ENCODE data around the gene AHI1.

The AHI1 gene

DNA sequence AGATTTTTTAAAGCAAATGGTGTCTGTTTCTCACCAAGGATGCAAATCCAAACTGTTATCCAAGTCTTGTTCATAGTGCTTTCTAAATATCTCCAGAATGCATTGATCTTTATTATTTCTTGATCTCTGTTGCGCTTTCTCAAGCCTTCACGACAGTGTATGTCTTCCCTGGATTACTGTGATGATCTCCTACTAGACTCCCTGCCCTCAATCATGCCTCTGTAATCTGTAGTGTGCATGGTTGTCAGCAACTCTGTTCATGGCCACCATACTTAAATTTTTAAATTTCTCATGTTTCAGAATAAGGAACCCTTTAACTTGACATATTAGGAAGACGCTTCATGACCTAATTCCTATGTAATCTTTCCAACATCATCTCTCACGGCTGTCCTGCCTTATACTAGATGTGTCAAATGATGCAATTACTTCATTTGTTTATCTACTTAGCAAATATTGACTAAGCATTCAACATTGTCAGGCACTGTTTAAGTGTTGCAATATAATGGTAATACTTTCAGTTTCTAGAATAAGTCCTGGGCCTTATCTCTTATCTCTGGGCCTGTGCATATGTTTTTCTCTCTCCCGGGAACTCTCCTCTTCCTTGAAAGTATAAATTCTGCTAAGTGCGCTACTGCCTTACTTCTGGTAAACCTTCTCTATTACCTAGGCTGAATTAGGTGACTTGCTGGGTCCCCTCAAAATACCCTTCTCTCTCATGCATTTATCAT is 25.6 kb upstream of the AHI1 start:
- no peak for DNase-seq
- Mint-ChIP-seq H3K36me3 (ENCODE audit: low read depth) (no peaks in the 10 kb centered on the region), H3K4me3 (no peak overlapping the region), H3K9me3 (peaks cover 5% of the 10 kb centered on the region), H3K27me3 (no peaks in the 10 kb centered on the region), H3K4me1 (peaks cover 4% of the 10 kb centered on the region), H3K27ac (no peak overlapping the region)
- ATAC-seq: no peak

DNA sequence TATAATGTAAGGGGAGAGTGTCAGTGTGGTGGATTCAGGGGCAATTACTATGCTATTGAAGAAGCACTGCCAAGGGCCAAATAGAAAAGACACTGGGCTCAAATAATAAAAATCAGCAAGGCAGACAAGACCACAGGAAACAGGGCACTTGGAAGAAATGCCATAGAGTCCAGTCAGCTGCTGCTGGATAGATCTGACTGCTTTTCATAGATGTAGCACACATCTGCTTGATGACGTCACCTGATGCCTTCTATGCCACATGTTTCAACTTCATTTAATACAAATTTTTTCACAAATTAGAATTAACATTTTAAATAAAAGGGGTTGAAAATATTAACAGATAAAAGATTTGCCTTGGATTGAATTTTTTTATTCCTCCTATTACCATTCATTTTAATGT is 23.9 kb upstream of the AHI1 start:
- ATAC-seq (no peak), DNase-seq (no peak)
- H3K27me3 Mint-ChIP-seq: no peaks in the 10 kb centered on the region
- H3K9me3 Mint-ChIP-seq: peaks cover 5% of the 10 kb centered on the region
- no peak overlapping the region for H3K4me3 Mint-ChIP-seq
- no peak overlapping the region for H3K27ac Mint-ChIP-seq
- H3K4me1 Mint-ChIP-seq: peaks cover 4% of the 10 kb centered on the region
- no peaks in the 10 kb centered on the region for H3K36me3 Mint-ChIP-seq (ENCODE audit: low read depth)

DNA sequence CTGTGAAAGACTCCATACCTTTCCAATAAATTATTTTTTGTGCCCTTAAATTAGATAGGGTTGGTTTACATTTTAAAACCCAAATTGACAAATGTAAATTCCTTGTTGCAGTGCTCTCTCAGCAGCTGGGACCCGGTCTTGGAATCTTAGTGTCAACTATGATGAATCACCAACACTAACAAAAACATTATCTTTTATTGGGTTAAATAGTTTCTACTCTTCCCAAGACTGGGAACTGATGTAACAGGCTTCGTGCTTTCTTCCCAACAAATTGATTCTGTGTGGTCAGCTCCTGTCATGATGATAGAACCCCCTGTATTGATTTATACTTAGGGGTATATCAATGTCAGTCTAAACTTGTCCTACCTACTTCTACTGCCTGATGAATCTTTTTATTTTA is 23.2 kb upstream of the AHI1 start:
- Mint-ChIP-seq H3K27ac (no peak overlapping the region), H3K27me3 (no peaks in the 10 kb centered on the region), H3K4me3 (no peak overlapping the region), H3K4me1 (peaks cover 4% of the 10 kb centered on the region), H3K9me3 (peaks cover 5% of the 10 kb centered on the region), H3K36me3 (ENCODE audit: low read depth) (no peaks in the 10 kb centered on the region)
- DNase-seq (no peak), ATAC-seq (no peak)

DNA sequence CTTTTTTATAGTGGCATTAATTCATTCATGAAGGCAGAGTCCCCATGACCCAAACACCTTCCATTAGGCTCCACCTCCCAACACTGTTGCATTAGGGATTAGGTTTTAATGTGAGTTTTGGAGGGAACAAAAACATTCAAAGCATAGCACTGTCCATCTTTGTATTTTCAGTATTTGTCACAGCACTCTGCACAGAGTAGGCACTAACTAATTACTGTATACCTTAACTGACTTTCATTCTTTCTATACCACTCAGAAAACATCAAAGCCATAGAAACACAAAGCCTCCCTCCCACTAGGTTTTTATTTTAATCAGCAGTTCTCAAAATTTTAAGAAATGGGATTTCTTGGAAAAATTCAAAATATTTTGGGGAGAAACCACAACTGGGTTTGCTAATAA is 21.8 kb upstream of the AHI1 start:
- Mint-ChIP-seq H3K27me3 (no peaks in the 10 kb centered on the region), H3K4me3 (no peak overlapping the region), H3K27ac (no peak overlapping the region), H3K4me1 (peaks cover 4% of the 10 kb centered on the region), H3K36me3 (ENCODE audit: low read depth) (no peaks in the 10 kb centered on the region), H3K9me3 (peaks cover 5% of the 10 kb centered on the region)
- DNase-seq: no peak
- ATAC-seq: peak; percentile 49

DNA sequence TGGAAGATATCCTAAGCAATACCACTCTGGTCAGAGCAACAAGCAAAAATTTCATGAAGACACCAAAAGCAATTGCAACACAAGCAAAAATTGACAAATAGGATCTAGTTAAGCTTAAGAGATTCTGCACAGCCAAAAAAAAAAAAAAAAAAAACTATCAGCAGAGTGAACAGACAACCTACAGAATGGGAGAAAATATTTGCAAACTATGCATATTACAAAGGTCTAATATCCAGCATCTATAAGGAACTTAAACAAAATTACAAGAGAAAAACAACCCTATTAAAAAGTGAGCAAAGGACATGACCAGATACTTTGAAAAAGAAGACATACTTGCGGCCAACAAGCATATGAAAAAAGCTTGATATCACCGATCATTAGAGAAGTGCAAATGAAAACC is 20.0 kb upstream of the AHI1 start:
- Mint-ChIP-seq H3K4me1 (peaks cover 4% of the 10 kb centered on the region), H3K36me3 (ENCODE audit: low read depth) (no peaks in the 10 kb centered on the region), H3K4me3 (no peak overlapping the region), H3K27me3 (no peaks in the 10 kb centered on the region), H3K9me3 (peaks cover 10% of the 10 kb centered on the region), H3K27ac (no peak overlapping the region)
- DNase-seq (no peak), ATAC-seq (no peak)

DNA sequence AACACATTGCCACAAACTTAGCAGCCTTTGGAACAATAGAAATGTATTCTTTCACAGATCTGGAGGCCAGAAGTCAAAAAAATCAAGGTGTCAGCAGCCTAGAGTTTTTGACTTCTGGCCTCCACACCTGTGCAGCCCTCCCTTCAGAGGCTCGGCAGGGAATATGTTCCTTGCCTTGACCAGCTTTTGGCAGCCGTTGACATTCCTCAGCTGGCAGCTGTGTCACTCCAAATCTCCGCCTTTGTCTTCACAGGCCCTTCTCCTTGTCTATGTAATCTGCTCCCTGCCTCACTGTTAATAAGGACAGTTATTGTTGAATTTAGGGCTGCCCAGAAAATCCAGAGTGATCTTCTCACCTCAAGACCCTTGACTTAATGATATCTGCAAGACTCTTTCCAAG is 17.2 kb upstream of the AHI1 start:
- peaks cover 10% of the 10 kb centered on the region for H3K9me3 Mint-ChIP-seq
- no peaks in the 10 kb centered on the region for H3K36me3 Mint-ChIP-seq (ENCODE audit: low read depth)
- H3K27me3 Mint-ChIP-seq: peaks cover 4% of the 10 kb centered on the region

DNA sequence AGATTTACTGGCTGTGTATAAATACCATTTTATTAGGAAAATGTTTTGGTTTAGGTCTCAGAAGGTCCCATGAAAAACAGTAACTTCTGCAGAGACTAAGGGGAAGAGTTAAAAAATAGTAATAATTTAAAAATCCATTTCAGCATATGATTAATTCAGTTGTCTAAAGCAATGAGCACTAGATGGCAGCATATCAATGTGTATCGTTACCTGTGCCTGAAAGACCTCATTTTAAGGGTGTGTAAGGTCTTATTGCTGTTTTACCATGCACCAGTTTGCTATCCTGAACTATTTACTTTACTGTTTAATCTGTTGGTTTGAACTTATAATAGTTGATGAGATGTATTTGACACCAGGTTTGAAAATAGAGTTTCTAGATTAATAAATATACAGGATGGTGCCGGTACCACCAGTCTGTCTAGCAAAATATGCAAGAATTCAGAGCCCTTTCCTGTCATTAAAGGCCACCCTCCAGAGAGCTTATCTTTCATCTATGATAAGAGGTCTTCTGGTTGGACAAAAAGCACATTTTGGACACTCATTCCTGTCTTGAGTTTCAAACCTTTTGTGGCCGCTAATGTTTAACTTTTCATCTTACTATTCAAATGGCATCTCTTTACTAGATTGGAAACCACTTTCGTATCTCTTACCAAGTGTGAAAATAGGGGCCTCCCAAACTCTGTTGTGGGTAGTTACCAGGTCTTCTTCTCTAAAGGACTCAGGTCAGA is 8.9 kb upstream of the AHI1 start:
- H3K4me1 Mint-ChIP-seq: peaks cover 21% of the 10 kb centered on the region
- peak overlapping the region; percentile 49 for H3K27ac Mint-ChIP-seq
- no peaks in the 10 kb centered on the region for H3K27me3 Mint-ChIP-seq
- no peaks in the 10 kb centered on the region for H3K9me3 Mint-ChIP-seq
- ATAC-seq (peak; percentile 89), DNase-seq (no peak)
- H3K36me3 Mint-ChIP-seq (ENCODE audit: low read depth): no peaks in the 10 kb centered on the region
- H3K4me3 Mint-ChIP-seq: no peak overlapping the region

More for the DNA sequence above, 17.2 kb upstream of the AHI1 start:
- no peak for ATAC-seq
- no peak for DNase-seq
- Mint-ChIP-seq H3K4me1 (peaks cover 4% of the 10 kb centered on the region), H3K27ac (no peak overlapping the region), H3K4me3 (no peak overlapping the region)

DNA sequence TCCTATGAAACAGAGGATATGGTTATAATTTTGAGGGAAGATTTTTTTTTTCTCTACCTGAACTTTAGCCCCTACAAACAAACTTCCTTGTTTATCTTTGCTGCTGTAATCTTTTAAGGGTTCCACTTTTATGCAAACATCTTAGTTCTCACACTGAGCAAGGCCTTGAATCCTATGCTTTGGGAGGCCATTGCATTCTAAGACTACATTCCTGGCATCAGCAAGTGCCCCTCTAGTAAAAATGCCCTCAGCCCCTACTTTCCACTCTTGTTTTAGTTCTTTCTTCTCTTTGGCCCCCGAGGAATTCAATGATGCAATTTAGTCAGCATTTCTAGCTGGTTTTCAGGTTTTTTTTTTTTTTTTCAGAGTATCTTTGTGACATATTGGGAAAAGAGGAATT is 8.1 kb upstream of the AHI1 start:
- Mint-ChIP-seq H3K9me3 (no peaks in the 10 kb centered on the region), H3K27me3 (no peaks in the 10 kb centered on the region), H3K36me3 (ENCODE audit: low read depth) (no peaks in the 10 kb centered on the region), H3K4me3 (no peak overlapping the region), H3K4me1 (peaks cover 21% of the 10 kb centered on the region), H3K27ac (no peak overlapping the region)
- DNase-seq (no peak), ATAC-seq (no peak)

DNA sequence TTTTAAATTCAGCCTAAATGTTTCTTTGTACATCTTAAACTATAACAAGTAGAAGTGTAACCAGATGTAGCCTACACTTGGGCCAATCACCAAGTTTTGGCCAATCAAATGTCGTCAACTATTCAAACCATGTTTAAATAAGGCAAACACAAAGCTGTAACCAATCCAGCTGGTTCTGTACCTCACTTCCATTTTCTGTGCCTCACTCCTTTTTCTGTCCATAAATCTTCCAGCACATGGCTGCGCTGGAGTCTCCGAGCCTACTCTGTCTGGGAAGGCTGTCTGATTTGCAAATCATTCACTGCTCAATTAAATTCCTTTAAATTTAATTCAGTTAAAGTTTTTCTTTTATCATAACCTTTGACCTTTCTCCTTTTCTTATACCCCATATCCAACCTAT is 7.7 kb upstream of the AHI1 start:
- DNase-seq (no peak), ATAC-seq (no peak)
- H3K9me3 Mint-ChIP-seq: no peaks in the 10 kb centered on the region
- H3K27me3 Mint-ChIP-seq: no peaks in the 10 kb centered on the region
- no peaks in the 10 kb centered on the region for H3K36me3 Mint-ChIP-seq (ENCODE audit: low read depth)
- H3K4me3 Mint-ChIP-seq: no peak overlapping the region
- no peak overlapping the region for H3K27ac Mint-ChIP-seq
- H3K4me1 Mint-ChIP-seq: peaks cover 21% of the 10 kb centered on the region

DNA sequence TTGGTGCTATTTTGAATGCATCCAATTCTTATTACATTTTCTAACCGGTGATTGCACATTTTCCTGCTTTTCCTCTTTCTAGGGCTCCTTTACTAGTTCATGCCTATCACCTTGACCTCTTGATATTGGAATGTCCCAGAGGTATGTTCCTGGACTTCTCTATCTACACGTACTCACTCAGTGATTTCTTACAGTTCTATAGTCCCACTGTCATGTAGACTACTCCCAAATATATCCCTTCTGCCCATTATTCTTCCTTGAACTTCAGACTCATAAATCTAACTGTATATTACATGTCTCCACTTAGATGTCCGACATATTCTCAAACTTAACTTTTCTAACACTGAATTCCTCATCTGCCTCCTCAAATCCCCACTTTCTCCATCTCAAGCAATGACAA is 7.2 kb upstream of the AHI1 start:
- Mint-ChIP-seq H3K9me3 (no peaks in the 10 kb centered on the region), H3K27me3 (no peaks in the 10 kb centered on the region), H3K36me3 (ENCODE audit: low read depth) (no peaks in the 10 kb centered on the region), H3K4me1 (peaks cover 21% of the 10 kb centered on the region), H3K4me3 (no peak overlapping the region), H3K27ac (no peak overlapping the region)
- DNase-seq (no peak), ATAC-seq (no peak)

DNA sequence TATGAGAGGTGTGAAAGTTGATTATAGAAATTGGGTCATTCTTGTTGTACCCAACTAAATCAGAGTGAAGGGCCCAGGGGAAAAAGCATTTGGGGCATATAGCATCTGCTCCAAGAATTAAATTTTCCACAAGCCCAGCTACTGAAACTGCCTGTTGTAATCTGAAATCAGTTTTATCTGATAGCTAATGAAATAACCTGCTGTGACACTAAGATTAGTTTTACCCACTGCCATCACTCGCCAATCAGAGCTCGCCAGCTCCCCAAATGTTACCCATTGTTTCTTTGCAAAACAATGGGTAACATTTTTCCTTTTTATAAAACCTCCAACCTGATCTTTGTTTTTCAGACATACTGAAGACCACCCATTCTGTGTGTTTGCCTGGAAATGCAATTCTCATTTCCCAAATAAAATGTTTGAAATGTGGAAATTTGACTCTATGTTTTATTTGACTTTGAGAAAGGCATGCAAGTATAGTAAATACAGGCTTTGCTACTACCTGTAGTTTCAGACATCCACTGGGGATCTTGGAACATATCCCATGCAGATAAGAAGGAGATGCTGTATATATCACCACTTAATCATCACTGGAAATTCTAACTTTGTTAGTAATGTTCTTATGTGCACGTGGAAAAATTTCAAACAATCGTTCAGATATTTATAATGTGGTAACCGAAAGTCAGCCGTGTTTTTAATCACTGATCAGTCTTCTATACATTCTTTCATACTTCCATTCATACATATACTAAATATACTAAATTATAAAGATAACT is 6.3 kb upstream of the AHI1 start:
- no peak overlapping the region for H3K4me3 Mint-ChIP-seq
- H3K4me1 Mint-ChIP-seq: peaks cover 21% of the 10 kb centered on the region
- H3K27me3 Mint-ChIP-seq: no peaks in the 10 kb centered on the region
- ATAC-seq: no peak
- no peak for DNase-seq
- H3K27ac Mint-ChIP-seq: no peak overlapping the region
- H3K36me3 Mint-ChIP-seq (ENCODE audit: low read depth): no peaks in the 10 kb centered on the region
- H3K9me3 Mint-ChIP-seq: no peaks in the 10 kb centered on the region

DNA sequence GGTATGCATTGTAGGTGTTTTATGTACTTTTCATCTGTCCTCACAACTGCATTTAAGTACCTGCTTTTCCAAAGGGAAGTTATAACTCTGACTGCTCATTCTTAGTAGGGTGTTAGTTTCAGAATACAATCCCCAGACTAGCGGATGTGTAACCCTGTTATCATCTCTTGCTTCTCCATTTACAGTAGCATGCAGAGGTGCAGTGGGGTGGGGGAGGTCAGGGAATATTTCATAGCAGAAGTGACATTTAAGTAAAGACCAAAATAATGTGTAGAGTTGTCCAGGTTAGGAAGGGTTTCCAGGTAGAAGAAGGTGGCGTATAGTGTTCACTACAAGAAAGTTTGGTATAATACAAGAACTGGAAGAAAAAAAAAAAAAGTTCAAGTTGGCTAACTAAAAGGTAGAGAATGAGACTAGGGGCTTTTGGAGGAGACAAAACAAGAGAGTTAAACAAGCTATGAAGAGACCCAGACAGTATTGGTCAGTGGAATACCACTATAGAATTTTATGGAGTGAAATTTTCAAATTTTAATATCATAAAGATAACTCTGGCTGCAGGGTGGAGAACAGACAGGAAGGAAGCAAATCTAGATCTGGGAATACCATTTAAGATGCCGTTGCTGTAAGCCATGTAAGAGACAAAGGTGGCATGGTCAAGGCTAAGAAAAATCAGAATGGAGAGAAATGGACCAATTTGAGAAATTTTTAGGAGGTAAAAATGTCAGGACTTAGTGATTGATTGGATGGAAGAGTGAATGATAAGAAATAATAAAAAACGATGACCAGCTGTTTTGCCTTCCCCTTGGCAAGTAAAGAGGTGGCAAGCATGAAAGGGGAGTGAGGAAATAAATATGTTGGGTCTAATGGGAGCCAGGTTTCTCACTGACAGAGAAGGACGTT is 2.2 kb upstream of the AHI1 start:
- no peaks in the 10 kb centered on the region for H3K27me3 Mint-ChIP-seq
- H3K27ac Mint-ChIP-seq: no peak overlapping the region
- no peak overlapping the region for H3K4me3 Mint-ChIP-seq
- peaks cover 13% of the 10 kb centered on the region for H3K36me3 Mint-ChIP-seq (ENCODE audit: low read depth)
- DNase-seq (no peak), ATAC-seq (no peak)
- no peaks in the 10 kb centered on the region for H3K9me3 Mint-ChIP-seq
- H3K4me1 Mint-ChIP-seq: peaks cover 18% of the 10 kb centered on the region

DNA sequence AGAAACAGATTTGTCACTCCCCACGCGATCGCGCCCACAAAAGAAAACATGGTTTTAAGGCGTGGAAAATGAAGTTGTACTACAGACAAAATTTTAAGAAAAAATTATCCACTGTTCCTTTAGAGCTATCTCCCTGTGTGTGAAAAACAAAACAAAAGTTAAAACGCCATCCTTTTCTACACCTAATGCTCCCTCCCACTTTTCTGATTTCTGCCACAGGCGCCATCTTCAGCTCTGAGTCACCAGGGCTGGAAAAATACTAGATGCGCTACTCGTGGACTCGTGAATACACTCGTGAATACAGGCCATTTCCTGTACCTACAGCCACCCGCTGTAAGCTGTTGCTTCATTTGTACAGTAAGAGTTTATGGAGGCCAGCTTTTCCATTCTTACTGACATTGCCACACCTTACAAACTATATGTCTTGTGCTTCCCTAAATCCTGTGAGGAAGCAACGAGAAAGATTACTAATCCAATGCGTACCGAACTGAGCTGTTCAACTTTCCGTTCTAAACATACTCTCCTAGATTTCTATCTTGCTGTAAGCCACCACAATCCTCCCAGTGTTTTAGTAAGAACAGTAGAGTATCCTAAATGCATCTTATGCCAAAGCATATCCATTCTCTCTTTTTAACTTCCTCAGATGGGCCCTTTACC is 773 bp upstream of the AHI1 start:
- Mint-ChIP-seq H3K4me1 (peaks cover 13% of the 10 kb centered on the region), H3K4me3 (no peak overlapping the region), H3K27ac (no peak overlapping the region), H3K9me3 (no peaks in the 10 kb centered on the region), H3K27me3 (no peaks in the 10 kb centered on the region), H3K36me3 (ENCODE audit: low read depth) (peaks cover 25% of the 10 kb centered on the region)
- DNase-seq (peak; percentile 60), ATAC-seq (peak; percentile 48)

All from activated naive CD8-positive, alpha-beta T cell treated with anti-CD3 and anti-CD28 coated beads, Interleukin-2, amount 50 U/mL, for 24 hours (primary cell).